Measurements from ENCODE around the gene ZNF786.

DNA sequence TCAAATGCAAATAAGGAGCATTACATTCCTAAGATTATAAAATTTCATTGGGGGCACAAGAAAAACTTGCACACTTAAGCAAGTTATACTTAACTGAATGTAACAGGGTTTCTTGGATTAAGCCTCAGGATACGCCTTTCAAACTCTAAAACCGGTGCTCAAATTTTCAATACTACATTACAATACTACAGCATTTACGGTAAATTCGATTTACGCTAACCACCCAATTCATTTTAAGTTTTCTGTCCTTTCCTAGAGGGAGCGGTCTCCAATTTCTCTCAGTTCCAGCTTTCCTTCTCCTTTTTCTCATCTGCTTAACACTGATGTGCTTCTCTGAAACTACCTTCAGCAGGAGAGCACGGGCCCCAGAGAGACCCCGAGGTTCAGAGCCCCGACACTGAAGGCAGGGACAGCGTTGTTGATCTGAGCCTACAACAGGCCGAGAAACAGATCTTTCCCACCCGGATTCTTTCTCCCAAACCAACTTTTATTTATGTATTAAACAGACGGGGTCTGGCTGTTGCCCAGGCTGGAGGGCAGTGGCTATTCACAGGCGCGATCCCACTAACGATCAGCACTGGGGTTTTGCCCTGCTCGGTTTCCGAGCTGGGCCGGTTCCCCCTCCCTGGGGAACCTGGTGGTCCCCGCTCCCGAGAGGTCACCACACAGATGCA lies 34.8 kb upstream of the ZNF786 start:
- TF ChIP-seq, protein P1, sequence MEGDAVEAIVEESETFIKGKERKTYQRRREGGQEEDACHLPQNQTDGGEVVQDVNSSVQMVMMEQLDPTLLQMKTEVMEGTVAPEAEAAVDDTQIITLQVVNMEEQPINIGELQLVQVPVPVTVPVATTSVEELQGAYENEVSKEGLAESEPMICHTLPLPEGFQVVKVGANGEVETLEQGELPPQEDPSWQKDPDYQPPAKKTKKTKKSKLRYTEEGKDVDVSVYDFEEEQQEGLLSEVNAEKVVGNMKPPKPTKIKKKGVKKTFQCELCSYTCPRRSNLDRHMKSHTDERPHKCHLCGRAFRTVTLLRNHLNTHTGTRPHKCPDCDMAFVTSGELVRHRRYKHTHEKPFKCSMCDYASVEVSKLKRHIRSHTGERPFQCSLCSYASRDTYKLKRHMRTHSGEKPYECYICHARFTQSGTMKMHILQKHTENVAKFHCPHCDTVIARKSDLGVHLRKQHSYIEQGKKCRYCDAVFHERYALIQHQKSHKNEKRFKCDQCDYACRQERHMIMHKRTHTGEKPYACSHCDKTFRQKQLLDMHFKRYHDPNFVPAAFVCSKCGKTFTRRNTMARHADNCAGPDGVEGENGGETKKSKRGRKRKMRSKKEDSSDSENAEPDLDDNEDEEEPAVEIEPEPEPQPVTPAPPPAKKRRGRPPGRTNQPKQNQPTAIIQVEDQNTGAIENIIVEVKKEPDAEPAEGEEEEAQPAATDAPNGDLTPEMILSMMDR (conservative IDR thresholded peaks at IDR 0.05; ENCODE audit: low read depth, low read length), result no peak
- no peak for TF ChIP-seq EZH2 (IDR thresholded peaks at IDR 0.05; ENCODE audit: low read length, unreplicated experiment)
